Measurements from ENCODE around the gene FGD2. TPM values are rescaled to one million over a fixed set of nuclear protein-coding genes. Genes with fewer than 3 reads are reported as not detected.

FGD2 gene
- total and polyA plus RNA-seq, 3 experiments from 2014 or later: 0.53 to 1.3 (median 1.2) TPM

DNA sequence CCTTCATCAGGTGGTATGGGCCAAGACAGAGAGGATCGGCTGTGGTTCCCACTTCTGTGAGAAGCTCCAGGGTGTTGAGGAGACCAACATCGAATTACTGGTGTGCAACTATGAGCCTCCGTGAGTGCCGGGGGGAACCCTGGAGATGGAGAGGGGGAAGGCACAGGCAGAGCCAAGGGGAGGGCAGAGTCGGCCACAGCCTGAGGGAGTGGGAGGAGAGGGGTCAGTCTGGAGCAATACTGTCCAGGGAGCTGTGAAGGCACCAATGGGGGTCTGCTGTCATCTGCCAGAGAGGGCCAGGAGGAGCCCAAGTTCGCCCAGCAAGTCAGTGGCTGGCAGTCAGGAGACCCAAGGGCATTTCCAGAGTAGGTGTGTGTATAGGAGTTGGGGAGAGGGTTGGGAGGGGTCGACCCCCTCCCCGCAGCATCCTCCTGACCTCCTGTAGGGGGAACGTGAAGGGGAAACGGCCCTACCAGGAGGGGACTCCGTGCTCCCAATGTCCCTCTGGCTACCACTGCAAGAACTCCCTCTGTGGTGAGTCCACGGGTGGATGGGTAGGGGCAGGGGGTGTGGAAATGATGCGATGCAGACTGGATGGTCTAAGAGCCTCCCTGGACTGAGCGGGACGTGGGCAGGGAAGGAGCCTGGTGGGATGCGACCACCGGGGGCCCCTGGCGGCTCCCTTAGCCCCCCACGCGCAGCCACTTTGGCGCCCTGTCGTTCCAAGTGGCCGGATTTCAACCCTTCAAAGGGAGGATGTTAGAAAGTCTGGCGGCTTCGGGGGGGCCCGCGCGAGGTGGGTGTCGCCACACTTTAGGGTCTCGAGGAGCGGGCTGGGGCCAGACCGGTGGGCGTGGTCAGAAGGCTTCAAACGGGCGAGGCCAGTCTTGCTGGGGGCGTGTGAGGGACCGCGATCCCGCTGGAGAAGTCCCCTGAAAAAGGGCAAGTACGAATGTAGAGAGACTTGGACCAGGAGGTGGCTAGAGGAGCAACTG lies 43.7 kb upstream of the FGD2 start:
- no peaks in the 10 kb centered on the region for H3K27me3 Mint-ChIP-seq
- H3K27ac Mint-ChIP-seq: peak overlapping the region in 5 of 8 donors; percentile 37 to 96 (median 61)
- H3K9me3 ChIP-seq (ENCODE audit: low read length): no peaks in the 10 kb centered on the region
- H3K27me3 ChIP-seq (ENCODE audit: insufficient read depth, low read length, poor library complexity, severe bottlenecking): no peaks in the 10 kb centered on the region
- no peak overlapping the region for H3K4me3 ChIP-seq (ENCODE audit: low read length)
- no peaks in the 10 kb centered on the region for H3K9me3 Mint-ChIP-seq
- no peak overlapping the region for H3K27ac ChIP-seq (ENCODE audit: low read depth, low read length)
- H3K36me3 Mint-ChIP-seq: peaks cover 0 to 5% (median 0%) of the 10 kb centered on the region in 3 donors
- peak overlapping the region in 1 of 7 donors; percentile 52 for H3K4me3 Mint-ChIP-seq
- ChIA-PET POLR2A (interaction anchor here (0.6 kb wide), 1 partner anchor 389 kb away, joined by 3 read pairs; no protein-coding TSS in a partner anchor), CTCF (no interaction called here)
- peaks cover 34% of the 10 kb centered on the region for H3K4me1 ChIP-seq (ENCODE audit: insufficient read depth, low read length)
- peaks cover 34 to 66% (median 57%) of the 10 kb centered on the region in 3 donors for H3K4me1 Mint-ChIP-seq
- no peak for DNase-seq
- no peaks in the 10 kb centered on the region for H3K36me3 ChIP-seq (ENCODE audit: insufficient read depth, low read length)

DNA sequence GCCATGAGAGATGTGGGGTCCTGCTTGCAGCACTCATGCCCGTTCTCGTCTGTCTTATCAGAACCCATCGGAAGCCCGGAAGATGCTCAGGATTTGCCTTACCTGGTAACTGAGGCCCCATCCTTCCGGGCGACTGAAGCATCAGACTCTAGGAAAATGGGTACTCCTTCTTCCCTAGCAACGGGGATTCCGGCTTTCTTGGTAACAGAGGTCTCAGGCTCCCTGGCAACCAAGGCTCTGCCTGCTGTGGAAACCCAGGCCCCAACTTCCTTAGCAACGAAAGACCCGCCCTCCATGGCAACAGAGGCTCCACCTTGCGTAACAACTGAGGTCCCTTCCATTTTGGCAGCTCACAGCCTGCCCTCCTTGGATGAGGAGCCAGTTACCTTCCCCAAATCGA lies 42.6 kb upstream of the FGD2 start:
- POLR2A ChIA-PET: interaction anchor here (0.6 kb wide), 1 partner anchor 23 kb away, joined by 4 read pairs; the partner anchor contains the start of gene MTCH1
- no peak overlapping the region for H3K4me3 ChIP-seq (ENCODE audit: low read length)

DNA sequence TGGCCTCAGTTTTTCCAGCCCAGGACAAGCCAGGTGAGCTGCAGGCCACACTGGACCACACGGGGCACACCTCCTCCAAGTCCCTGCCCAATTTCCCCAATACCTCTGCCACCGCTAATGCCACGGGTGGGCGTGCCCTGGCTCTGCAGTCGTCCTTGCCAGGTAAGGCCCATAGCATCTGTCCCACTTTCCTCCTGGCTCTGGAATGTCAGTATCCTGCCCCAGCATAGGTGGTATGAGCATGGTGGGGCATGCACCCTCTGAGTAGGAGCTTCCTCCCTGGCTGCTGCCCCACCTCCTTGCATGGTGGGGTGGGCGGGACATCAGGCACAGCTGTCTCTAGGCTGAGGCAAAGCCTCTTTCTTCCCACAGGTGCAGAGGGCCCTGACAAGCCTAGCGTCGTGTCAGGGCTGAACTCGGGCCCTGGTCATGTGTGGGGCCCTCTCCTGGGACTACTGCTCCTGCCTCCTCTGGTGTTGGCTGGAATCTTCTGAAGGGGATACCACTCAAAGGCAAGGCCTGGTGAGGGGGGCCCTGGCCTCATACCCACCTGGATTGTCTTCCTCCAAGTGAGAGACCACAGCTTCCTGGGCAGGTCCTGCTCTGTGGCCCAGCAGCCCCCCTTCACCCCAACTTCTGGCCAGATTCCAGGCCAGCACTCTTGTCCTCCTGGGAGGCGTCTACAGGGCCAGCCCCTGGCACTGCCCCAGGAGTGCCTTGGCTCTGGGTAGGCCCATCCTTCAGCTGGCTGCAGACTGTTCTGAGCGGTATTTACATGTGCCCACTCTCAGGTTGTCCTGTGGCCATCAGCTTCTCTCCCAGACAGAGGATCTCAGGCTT lies 41.8 kb upstream of the FGD2 start:
- Mint-ChIP-seq H3K4me3 (peak overlapping the region in 6 of 7 donors; percentile 0 to 80 (median 49)), H3K9me3 (no peaks in the 10 kb centered on the region), H3K4me1 (peaks cover 32 to 60% (median 48%) of the 10 kb centered on the region in 3 donors), H3K27me3 (no peaks in the 10 kb centered on the region), H3K36me3 (peaks cover 0 to 24% (median 5%) of the 10 kb centered on the region in 3 donors), H3K27ac (peak overlapping the region; percentile 25 to 96 (median 81))
- H3K4me3 ChIP-seq (ENCODE audit: low read length): no peak overlapping the region
- POLR2A ChIA-PET: interaction anchor here (0.6 kb wide), 1 partner anchor 23 kb away, joined by 4 read pairs; the partner anchor contains the start of gene MTCH1
- CTCF ChIA-PET: interaction anchor here (1.2 to 1.7 kb wide), 3 partner anchors 9 to 78 kb away, joined by 3 to 5 read pairs (median 3); partner anchors contain the start of genes C6orf89 and PI16
- no peak overlapping the region for H3K27ac ChIP-seq (ENCODE audit: low read depth, low read length)
- peaks cover 34% of the 10 kb centered on the region for H3K4me1 ChIP-seq (ENCODE audit: insufficient read depth, low read length)
- H3K36me3 ChIP-seq (ENCODE audit: insufficient read depth, low read length): peaks cover 12% of the 10 kb centered on the region
- no peaks in the 10 kb centered on the region for H3K9me3 ChIP-seq (ENCODE audit: low read length)
- H3K27me3 ChIP-seq (ENCODE audit: insufficient read depth, low read length, poor library complexity, severe bottlenecking): no peaks in the 10 kb centered on the region
- DNase-seq: no peak

More for the DNA sequence above, 42.6 kb upstream of the FGD2 start:
- Mint-ChIP-seq H3K9me3 (no peaks in the 10 kb centered on the region), H3K4me1 (peaks cover 32 to 60% (median 48%) of the 10 kb centered on the region in 3 donors), H3K36me3 (peaks cover 0 to 16% (median 3%) of the 10 kb centered on the region in 3 donors), H3K27ac (peak overlapping the region; percentile 2 to 96 (median 82)), H3K4me3 (peak overlapping the region; percentile 0 to 80 (median 48)), H3K27me3 (no peaks in the 10 kb centered on the region)
- DNase-seq: peak in 4 of 5 donors; percentile 48 to 83 (median 64)
- peaks cover 34% of the 10 kb centered on the region for H3K4me1 ChIP-seq (ENCODE audit: insufficient read depth, low read length)
- H3K36me3 ChIP-seq (ENCODE audit: insufficient read depth, low read length): peaks cover 6% of the 10 kb centered on the region
- no peaks in the 10 kb centered on the region for H3K9me3 ChIP-seq (ENCODE audit: low read length)
- no peak overlapping the region for H3K27ac ChIP-seq (ENCODE audit: low read depth, low read length)
- no peaks in the 10 kb centered on the region for H3K27me3 ChIP-seq (ENCODE audit: insufficient read depth, low read length, poor library complexity, severe bottlenecking)
- CTCF ChIA-PET: interaction anchor here (1.5 kb wide), 1 partner anchor 8 kb away, joined by 3 read pairs; the partner anchor contains the start of gene PI16

DNA sequence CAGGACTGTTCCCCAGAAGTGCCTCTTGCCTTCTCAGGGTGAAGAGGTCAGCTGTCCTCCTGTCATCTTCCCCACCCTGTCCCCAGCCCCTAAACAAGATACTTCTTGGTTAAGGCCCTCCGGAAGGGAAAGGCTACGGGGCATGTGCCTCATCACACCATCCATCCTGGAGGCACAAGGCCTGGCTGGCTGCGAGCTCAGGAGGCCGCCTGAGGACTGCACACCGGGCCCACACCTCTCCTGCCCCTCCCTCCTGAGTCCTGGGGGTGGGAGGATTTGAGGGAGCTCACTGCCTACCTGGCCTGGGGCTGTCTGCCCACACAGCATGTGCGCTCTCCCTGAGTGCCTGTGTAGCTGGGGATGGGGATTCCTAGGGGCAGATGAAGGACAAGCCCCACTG lies 41.1 kb upstream of the FGD2 start:
- Mint-ChIP-seq H3K9me3 (no peaks in the 10 kb centered on the region), H3K4me1 (peaks cover 32 to 60% (median 48%) of the 10 kb centered on the region in 3 donors), H3K27me3 (no peaks in the 10 kb centered on the region), H3K4me3 (peak overlapping the region in 2 of 7 donors; percentile 27 to 31), H3K27ac (peak overlapping the region; percentile 17 to 95 (median 72)), H3K36me3 (peaks cover 0 to 30% (median 7%) of the 10 kb centered on the region in 3 donors)
- H3K4me3 ChIP-seq (ENCODE audit: low read length): no peak overlapping the region
- DNase-seq: no peak
- ChIA-PET CTCF (interaction anchor here (0.8 to 1.7 kb wide), 4 partner anchors 9 to 79 kb away, joined by 3 to 5 read pairs (median 3); partner anchors contain the start of genes C6orf89 and PI16), POLR2A (no interaction called here)
- peaks cover 34% of the 10 kb centered on the region for H3K4me1 ChIP-seq (ENCODE audit: insufficient read depth, low read length)
- no peak overlapping the region for H3K27ac ChIP-seq (ENCODE audit: low read depth, low read length)
- H3K9me3 ChIP-seq (ENCODE audit: low read length): no peaks in the 10 kb centered on the region
- H3K36me3 ChIP-seq (ENCODE audit: insufficient read depth, low read length): peaks cover 15% of the 10 kb centered on the region
- H3K27me3 ChIP-seq (ENCODE audit: insufficient read depth, low read length, poor library complexity, severe bottlenecking): no peaks in the 10 kb centered on the region

DNA sequence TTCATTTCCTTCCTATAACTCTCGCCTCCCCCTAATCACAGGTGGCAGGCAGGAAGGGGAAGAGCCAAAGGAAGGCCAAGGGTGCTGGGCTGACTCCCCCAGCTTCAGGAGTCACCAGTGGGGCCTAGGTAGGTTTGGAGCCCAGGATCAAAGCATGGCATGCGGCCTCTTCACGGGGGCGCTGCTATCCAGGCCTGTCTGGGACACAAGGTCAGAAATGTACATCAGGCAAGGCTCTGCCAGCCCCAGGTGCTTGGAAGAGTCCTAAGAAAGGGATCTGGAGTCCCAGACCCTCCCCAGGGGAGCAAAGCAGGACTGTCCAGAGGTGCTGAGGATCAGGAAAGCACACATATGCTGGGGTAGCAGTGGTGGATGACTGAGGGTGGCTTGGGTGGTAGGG lies 40.5 kb upstream of the FGD2 start:
- ChIA-PET CTCF (interaction anchor here (0.8 to 1.7 kb wide), 2 partner anchors 9 to 79 kb away, joined by 3 to 5 read pairs; partner anchors contain the start of gene C6orf89), POLR2A (interaction anchor here (0.6 kb wide), 1 partner anchor 31 kb away, joined by 3 read pairs; no protein-coding TSS in a partner anchor)
- Mint-ChIP-seq H3K4me3 (peak overlapping the region in 2 of 7 donors; percentile 27 to 31), H3K27me3 (no peaks in the 10 kb centered on the region), H3K9me3 (no peaks in the 10 kb centered on the region), H3K27ac (peak overlapping the region in 7 of 8 donors; percentile 39 to 95 (median 70)), H3K36me3 (peaks cover 0 to 36% (median 10%) of the 10 kb centered on the region in 3 donors), H3K4me1 (peaks cover 32 to 59% (median 46%) of the 10 kb centered on the region in 3 donors)
- no peak overlapping the region for H3K27ac ChIP-seq (ENCODE audit: low read depth, low read length)
- H3K4me1 ChIP-seq (ENCODE audit: insufficient read depth, low read length): peaks cover 33% of the 10 kb centered on the region
- DNase-seq: no peak
- no peaks in the 10 kb centered on the region for H3K27me3 ChIP-seq (ENCODE audit: insufficient read depth, low read length, poor library complexity, severe bottlenecking)
- H3K4me3 ChIP-seq (ENCODE audit: low read length): no peak overlapping the region
- H3K9me3 ChIP-seq (ENCODE audit: low read length): no peaks in the 10 kb centered on the region
- peaks cover 21% of the 10 kb centered on the region for H3K36me3 ChIP-seq (ENCODE audit: insufficient read depth, low read length)

DNA sequence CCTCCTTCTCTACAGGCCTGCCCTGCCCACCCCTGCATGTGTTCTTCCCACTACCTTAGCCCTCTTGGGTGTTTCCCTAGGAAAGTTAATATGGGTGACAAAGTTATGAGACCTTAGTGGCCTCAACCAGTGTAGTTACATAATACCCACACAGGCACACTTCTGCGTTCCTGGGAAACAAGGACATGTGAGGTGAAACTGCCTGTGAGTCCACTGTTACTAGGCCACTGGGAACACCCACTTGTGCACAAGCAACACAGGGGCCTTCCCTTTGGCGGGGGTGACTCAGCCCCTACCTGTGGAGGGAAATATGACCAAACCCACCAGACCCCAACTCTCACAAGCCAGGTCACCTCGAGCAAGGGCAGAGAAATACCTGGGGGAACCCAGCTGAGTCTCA lies 38.2 kb upstream of the FGD2 start:
- peaks cover 0 to 59% (median 19%) of the 10 kb centered on the region in 3 donors for H3K36me3 Mint-ChIP-seq
- no peaks in the 10 kb centered on the region for H3K27me3 Mint-ChIP-seq
- Histone ChIP-seq H3K4me1 (ENCODE audit: insufficient read depth, low read length) (peaks cover 29% of the 10 kb centered on the region), H3K9me3 (ENCODE audit: low read length) (no peaks in the 10 kb centered on the region), H3K4me3 (ENCODE audit: low read length) (no peak overlapping the region), H3K36me3 (ENCODE audit: insufficient read depth, low read length) (peaks cover 45% of the 10 kb centered on the region), H3K27me3 (ENCODE audit: insufficient read depth, low read length, poor library complexity, severe bottlenecking) (no peaks in the 10 kb centered on the region), H3K27ac (ENCODE audit: low read depth, low read length) (no peak overlapping the region)
- POLR2A ChIA-PET: no interaction called here
- H3K27ac Mint-ChIP-seq: peak overlapping the region in 3 of 8 donors; percentile 29 to 75 (median 41)
- CTCF ChIA-PET: interaction anchor here (0.6 to 0.8 kb wide), 2 partner anchors 12 to 747 kb away, joined by 4 read pairs; no protein-coding TSS in a partner anchor
- DNase-seq: no peak
- no peaks in the 10 kb centered on the region for H3K9me3 Mint-ChIP-seq
- H3K4me1 Mint-ChIP-seq: peaks cover 25 to 39% (median 31%) of the 10 kb centered on the region in 3 donors
- H3K4me3 Mint-ChIP-seq: no peak overlapping the region

DNA sequence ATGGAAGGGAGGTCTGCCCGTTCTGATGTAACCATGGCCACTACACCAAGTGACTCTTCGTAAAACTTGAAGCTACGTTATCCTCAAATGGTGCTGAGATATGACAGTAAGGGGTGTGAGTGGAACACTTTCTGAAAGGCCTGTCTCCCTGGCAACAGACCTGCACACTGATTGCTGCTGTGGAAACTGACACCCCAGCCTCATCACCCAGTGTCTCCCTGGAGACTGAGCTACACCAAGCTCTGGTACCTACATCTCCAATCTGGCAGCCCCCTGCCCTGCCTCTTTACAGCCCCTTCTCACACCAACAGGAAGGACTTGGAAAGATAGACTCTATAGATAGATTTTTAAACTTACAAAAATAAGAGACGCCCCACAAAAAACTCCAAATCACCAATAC lies 37.7 kb upstream of the FGD2 start:
- Histone ChIP-seq H3K36me3 (ENCODE audit: insufficient read depth, low read length) (peaks cover 49% of the 10 kb centered on the region), H3K9me3 (ENCODE audit: low read length) (no peaks in the 10 kb centered on the region), H3K4me1 (ENCODE audit: insufficient read depth, low read length) (peaks cover 25% of the 10 kb centered on the region), H3K27ac (ENCODE audit: low read depth, low read length) (no peak overlapping the region), H3K4me3 (ENCODE audit: low read length) (no peak overlapping the region), H3K27me3 (ENCODE audit: insufficient read depth, low read length, poor library complexity, severe bottlenecking) (no peaks in the 10 kb centered on the region)
- H3K4me1 Mint-ChIP-seq: peaks cover 23 to 34% (median 28%) of the 10 kb centered on the region in 3 donors
- CTCF ChIA-PET: interaction anchor here (0.6 to 0.8 kb wide), 2 partner anchors 12 to 747 kb away, joined by 4 read pairs; no protein-coding TSS in a partner anchor
- no peak overlapping the region for H3K27ac Mint-ChIP-seq
- H3K27me3 Mint-ChIP-seq: no peaks in the 10 kb centered on the region
- POLR2A ChIA-PET: no interaction called here
- no peaks in the 10 kb centered on the region for H3K9me3 Mint-ChIP-seq
- H3K36me3 Mint-ChIP-seq: peaks cover 0 to 64% (median 19%) of the 10 kb centered on the region in 3 donors
- no peak for DNase-seq
- H3K4me3 Mint-ChIP-seq: no peak overlapping the region
